GM18508 (cell line): ENCODE data around the gene ARID3A.

ENCODE experiments used
- ATAC-seq: cut with Tn5 transposase; IDR thresholded peaks from one replicate; pipeline ENCODE4 v1.9.1; 2021; ENCODE audit warnings: moderate number of reproducible peaks; ENCODE audit not compliant: insufficient read depth, unreplicated experiment

Gene ARID3A

DNA sequence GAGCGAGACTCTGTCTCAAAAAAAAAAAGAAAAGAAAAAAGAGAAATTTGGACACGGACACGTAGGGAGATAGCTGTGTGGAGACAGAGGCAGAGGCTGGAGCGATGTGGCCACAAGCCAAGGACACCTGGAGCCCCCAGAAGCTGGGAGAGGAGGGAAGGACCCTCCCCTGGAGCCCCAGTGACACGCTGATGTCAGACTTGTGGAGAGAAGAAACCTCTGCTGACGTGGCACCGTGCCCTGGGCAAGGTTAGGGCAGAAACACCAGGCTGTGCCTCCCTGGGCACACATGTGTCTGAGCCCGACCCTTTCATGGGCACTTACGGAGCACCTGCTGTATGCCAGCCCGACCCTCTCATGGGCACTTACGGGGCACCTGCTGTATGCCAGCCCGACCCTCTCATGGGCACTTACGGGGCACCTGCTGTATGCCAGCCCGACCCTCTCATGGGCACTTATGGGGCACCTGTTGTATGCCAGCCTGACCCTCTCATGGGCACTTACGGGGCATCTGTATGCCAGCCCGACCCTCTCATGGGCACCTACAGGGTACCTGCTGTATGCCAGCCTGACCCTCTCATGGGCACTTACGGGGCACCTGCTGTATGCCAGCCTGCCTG, 17.8 kb downstream of the ARID3A start:
- no peak for ATAC-seq

DNA sequence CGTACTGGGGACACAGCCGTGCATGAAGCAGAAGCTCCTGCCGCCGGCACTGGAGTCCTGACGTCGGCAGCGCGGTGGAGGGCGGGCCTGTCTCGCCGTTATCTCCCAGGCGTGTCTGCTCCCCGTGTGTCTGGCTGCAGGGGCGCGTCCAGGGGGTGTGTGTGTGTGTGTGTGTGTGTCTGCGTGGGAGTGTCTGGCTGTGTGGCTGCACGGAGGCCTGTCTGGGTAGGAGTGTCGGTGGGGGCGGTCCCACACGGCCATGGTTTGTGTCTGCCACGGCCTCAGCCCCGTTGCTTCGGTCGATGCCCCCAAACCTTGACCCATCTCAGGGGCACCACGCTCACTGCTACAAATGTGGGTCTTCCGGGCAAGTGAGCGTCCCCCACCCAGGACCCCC, 18.3 kb downstream of the ARID3A start:
- ATAC-seq, result no peak

DNA sequence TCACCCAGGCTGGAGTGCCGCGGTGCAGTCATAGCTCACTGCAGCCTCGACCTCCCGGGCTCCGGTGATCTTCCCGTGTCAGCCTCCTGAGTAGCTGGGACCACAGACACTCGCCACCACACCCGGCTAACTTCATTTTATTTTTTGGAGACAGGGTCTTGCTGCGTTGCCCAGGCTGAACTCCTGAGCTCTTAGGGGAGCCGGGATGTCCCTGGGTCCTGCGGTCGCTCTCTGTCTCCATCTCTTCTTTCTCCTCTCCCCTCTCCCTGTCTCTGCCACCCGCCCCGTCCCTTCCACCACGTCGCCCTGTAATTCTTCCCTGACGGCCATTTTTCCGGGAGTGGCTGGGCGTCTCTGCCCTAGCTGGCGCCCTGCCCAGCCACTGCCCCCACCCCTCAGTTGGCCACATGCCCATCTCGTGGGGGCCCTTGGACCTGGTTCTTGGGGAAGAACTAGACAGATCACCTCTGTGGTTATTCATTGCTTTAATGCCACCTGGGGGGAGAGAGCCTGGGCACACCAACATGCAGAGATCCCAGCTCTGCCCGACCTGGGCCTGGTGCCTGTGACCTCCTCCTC, 18.9 kb downstream of the ARID3A start:
- ATAC-seq, result no peak

DNA sequence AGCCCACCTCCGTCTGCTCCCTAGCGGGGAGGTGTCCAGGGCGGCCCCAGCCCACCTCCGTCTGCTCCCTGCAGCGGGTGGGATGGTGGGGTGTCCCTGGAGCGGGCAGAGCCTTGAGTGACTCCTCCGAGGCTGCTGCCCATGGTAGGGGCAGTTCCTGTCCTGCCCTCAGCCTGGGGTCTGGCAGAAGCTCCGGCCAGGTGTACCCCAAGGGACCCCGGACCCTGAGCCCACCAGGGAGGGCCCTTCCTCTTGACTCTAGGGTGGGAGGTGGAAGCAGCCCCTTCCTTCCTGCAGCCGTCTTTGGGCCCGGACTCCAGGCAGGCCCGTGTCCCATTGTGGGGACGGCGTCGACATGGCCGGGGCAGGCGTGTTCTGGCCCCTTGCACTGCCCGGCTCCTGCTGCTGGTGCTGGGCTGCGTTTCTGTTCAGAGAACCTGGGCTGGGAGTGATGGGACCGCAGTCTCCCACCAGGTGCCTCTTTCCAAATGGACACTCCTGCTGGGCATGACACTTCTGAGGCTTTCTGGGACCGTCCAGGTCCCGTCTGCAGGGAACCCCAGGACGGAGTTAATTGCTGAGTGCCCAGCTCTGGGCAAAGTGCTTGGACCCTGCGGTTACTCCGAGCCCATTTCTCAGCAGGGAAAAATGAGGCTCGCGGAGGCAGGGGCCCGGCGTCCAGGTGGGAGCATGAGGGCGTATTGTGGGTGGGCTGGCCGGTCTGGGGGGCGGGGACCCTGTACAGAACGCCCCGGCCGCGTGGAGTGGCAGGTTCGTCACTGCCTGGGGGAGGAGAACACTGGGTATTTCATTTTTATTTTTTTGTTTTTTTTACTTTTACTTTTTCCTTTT, 19.8 kb downstream of the ARID3A start:
- ATAC-seq, result no peak

DNA sequence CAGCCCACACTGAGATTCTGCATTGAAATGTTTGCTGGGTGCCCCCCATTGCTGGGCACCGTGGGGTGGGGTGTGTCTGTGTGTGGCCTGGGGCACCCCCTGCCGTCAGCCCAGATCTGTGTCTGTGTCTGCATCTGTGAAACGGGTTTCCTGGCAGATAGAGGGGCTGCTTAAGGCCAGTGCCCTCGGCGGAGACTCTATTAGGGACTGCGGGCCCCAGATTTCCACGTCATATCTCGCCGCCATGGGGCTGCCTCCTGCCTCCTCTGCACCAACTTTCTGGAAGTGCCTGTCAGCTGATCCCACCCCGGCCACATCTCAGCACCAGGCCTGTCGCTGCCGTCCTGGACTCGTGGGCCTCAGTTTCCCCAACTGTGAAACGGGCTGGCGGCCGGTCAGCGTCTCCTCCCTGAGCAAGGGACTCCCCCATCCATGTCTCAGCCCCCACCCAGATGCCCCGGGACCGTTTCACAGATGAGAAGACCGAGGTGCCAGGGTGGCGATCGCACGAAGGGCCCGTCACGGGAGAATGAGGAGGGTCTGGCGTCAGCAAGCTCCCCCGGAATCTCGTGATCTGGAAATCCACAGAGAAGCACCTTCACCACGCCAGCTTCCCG, 21.4 kb downstream of the ARID3A start:
- no peak for ATAC-seq

DNA sequence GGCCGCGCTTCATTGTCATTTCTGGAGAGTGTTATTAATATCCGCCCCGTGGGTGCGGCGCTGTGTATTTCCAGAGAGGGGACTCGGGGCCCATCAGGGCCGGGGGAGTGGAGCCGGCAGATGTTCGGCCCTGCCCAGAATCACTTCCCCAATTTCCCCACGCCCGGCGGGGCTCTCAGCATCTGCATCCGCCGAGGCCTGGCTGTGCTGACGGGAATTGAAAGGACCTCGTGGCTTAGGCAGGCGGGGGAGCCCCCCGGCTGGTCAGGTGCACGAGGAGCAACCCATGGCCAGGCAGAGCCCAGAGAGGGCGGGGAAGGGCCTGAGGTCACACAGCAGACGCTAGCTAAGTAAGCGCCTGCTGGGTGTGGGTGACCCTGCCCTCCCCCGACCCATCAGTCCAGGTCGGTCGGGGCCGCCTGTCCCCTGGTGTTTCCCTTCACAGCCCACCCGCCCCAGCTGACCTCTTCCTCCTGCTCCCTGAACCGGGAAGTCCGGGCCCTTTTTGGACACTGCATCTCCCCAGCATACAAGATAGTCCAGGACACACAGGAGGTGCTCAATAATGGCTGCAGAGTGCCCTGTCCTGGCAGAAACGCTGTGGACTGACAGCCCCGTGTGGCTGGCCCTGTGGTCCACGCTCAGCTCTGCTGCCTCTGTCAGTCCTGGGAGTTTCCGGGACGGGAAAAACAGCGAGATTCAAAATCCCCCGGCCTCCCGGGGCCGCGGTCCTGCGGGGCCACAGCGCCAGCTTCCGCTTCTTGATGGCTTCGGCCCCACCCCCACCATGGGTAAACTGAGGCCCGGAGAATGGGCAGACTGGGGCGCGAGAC, 22.1 kb downstream of the ARID3A start:
- ATAC-seq, result no peak

DNA sequence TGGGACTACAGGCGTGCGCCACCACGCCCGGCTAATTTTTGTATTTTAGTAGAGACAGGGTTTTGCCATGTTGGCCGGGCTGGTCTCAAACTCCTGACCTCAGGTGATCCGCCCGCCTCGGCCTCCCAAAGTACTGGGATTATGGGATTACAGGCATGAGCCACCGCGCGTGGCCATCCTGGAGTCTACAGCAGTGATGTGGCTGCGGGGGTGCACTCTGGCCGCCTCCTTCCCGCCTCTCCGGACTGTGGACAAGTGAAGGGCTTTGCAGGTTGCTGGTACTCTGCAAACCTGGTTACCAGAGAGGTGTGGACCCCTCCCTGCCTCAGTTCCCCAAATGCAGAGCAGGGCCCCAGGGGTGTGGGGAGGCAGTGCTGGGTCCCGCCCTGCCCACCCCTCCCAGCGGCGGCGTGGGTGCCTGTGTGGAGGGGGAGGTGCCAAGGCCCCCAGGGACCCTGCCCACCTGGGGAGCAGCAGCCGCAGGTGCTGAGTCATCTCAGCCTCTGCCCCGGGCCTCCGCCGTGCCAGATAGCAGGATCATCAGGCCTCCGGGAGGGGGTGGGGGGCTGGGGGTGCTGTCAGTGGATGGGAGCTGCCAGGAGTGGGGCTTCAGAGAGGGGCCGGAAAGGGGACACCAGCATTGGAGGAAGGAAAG, 23.1 kb downstream of the ARID3A start:
- no peak for ATAC-seq

DNA sequence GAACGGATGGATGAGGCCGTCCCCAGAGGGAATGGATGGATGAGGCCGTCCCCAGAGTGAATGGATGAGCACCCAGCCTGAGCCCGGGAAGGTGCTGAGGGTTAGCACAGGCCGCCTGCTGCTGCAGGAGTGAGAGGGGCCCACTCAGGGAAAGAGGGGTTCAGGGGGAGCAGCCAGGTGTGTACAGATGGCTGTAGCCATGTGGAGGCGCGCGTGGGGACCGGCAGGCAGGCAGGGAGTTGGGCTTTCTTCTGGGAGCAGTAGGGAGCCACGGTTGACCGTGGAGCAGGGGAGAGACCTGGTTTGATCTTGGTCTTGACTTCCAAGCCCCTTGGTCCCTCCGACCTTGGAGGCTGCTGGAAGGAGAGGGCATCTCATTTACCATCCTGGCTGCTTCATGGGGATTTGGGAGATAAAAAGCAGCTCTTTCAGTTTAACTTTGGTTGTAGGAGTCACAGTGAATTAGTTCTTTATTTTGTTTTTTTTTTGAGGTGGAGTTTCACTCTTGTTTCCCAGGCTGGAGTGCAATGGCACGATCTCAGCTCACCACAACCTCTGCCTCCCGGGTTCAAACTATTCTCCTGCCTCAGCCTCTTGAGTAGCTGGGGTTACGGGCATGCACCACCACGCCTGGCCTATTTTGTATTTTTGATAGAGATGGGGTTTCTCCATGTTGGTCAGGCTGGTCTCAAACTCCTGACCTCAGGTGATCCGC, 24.7 kb downstream of the ARID3A start:
- ATAC-seq, result no peak

DNA sequence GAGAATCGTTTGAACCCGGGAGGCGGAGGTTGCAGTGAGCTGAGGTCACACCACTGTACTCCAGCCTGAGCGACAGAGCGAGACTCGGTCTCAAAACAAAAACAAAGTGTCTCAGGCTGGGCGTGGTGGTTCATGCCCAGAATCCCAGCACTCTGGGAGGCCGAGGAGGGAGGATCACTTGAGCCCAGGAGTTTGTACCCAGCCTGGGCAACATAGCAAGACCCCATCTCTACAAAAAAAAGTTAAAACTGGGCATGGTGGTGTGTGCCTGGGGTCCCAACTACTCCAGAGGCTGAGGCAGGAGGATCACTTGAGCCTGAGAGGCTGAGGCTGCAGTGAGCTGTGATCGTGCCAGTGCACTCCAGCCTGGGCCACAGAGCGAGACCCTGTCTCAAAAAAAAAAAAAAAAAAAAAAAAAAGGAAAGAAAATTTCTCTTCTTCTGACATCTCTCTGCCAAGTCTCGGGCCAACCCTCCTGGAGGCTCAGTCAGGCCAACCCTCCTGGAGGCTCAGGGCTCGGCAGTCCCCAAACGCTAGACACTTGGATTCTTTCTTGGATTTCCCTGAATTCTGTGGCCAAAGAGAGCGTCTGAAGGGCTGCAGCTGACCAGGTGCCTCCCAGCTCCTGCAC, 26.3 kb downstream of the ARID3A start:
- ATAC-seq, result no peak

DNA sequence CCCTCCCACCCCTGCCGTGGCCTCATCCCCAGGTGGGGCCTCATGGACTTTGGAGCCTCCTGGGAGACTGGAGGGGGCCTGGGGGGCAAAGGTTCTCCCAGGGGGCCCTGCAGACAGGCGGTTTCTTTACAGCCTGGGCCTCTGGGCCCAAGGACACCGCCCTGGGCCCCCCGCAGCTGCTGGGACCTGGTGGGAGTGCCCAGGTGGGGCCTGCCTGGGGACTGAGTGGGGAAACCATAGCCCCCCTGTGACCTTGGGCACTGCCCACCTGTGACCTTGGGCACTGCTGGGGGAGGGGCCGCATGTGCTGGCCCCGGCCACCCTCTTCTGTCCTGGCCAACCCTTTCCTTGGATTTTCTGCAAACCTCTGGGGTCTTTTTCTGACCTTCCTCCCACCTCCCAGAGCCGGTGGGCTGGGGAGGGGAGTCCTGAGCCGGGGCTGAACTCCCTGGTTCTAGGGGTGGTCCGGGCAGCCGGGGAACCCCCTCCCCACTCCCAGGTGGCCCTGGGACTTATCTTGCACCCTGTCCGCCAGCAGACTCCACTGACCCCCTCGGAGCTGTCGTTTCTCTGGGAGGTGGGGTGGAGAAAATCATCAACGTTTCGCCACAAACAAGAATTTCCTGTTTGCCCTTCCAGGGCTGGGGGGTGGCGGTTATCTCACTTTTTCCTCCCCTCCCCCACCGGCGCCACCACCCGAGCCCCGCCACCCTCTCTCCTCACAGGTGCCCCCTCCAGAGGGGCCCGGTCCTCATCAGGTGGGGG, 27.0 kb downstream of the ARID3A start:
- no peak for ATAC-seq

DNA sequence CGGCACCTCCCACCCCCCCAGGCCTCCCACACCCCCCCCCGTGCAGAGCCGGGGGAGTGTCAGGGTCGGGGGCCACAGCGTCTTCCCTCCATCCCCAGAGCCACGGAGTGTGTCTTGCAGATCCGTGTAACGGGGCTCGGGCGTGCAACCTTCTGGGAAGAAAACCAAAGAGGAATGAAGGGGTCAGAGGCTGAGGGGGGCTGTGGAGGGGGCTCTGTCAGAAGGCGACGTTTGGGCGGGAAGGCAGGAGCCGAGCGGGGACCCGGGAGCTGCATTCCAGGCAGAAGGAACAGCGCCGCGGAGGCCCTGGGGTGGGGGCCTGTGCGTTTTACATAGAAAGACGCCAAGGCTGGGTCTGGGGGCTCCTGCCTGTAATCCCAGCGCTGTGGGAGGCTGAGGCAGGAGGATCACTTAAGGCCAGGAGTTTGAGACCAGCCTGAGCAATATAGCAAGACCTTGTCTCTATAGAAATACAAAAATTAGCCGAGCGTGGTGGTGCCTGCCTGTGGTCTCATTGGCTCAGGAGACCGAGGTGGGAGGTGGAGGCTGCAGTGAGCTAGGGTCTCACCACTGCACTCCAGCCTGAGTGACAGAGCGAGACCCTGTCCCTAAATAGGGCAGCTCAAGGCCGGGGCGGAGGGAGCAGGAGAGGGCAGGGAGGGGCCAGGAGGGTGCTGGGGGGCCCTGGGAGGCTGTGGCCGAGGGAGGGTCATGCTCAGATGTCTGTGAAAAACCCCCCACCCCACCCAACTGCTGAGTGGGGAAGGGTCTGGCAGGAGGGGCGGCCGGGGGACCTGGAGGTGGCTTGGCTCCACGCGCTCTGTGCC, 27.8 kb downstream of the ARID3A start:
- no peak for ATAC-seq

DNA sequence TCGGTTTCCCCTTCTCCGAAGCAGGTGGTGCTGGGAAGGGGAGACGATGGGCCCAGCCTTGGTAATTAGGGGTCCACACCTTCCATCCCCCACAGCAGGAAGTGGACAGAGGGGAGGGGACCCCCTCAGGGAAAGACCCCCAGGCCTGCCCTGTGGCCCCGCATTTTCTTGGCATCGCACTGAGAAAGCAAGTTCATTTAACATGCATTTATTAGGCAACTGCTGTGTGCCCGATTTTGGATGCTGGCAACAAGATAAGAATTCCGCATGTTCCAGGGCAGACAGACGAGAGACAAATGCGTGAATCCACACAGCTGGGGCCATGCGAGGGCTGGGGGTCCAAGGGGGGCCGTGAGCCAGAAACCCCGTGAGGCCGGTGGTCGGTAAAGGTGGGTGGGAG, 28.4 kb downstream of the ARID3A start:
- no peak for ATAC-seq

DNA sequence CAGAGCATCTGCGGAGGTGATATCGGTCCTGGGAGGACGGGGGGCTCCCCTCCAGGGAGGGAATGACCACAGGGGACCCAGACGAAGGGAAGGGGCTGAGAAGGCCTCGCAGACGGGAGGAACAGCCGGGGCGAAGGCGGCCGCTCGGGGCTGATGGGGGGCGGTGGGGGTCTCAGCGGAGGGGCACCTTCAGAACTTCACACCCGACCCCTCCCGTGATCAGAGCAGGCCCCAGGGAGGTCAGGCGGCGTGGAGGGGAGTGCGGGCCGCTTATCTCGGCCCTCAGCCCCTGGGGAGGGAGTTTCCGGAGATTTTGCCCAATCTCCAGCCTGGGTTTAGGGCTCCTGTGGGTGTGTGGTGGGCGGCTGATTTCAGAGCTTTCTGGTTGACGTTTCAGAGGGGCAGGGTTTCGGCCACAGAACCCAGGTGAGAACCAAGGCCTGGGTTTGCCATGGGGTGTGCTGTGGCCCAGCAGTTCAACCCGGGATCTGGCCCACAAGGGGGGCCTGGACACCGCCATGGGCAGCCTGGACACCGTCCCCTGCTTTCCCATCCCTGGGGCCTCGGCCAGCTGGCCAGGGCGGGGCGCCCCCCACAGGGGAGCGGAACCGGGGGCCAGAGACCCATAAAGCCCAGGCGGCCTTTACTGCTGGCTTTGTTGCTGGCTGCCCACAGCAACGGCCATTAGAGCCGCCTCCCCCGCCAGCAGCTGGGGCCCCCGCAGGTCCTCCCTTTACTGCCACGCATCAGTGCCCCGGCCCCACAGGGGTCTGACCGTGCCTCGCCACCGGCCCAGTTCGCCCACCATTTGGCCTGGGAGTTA, 29.0 kb downstream of the ARID3A start:
- ATAC-seq, result no peak

DNA sequence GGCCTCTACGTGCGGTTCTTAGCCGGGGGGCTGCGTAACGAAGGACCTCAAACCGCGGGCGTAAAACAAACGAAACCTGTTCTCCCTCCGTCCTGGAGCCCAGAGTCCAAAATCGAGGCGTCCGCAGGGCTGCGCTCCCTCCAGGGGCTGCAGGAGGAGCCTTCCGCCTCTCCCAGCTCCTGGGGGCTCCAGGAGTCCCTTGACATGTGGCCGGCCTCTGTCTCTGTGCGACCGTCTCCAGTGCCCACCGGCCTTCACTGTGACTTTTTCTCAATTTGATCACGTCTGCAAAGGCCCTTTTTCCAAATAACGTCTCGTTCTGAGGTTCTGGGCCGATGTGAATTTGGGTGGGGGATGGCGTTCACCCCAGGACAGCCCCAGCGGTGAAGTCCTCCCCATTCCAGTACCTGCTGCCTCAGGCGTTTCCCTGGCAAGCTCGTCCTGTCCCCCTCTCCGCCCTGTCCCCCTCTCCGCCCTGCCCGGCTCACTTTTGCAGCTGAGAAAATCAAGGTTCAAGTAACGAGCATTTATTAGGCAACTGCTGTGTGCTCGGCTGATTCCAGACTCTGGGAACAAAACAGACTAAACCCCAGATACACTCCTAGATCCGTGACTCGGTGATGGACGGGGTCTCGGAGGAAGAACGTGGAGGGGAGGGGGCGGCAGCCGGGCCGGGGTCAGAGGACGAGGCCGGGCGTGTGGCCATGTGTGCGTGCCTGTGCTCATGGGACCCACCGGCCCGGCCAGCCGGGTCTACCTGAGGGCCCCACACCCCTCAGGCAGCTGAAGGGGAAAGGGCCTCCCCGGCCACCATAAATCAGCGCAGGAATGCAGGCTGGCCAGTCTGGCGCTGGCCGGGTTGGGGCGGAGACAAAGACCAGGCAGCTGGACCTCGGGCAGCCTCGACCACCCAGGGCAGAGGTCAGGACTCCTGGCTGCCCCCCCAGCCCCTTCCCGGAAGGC, 30.2 kb downstream of the ARID3A start:
- ATAC-seq, result no peak

DNA sequence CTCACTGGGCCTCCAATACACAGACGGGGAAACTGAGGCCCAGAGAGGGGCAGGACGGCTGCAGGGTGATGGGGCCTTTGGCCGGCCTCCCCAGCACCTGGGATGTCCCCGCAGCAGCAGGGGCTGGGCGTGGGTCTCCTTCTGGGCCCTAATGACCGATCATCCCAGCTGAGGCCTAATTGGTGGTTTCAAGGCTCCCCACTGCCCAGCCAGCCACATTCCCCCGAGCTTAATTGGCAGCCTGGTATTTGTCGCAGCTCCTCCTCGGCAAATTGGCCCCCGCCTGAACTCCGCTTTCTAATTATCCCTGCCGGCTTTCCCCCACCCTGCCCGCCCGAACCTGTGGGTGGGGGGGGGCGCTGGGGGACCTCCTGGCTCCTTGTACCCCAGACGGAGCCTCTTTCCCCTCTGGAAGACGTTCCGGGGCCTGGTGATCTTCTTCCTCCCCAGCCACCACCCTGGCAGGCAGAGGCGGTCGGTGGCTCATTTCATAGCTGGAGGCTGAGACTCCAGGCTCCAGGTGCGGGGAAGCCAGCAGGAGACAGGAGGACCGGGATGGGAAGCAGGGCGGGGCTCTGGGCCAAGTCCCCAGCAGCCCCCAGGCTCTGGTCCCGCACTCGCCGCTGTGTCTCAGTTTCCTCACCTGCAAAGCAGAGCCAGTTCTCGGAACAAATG, 31.1 kb downstream of the ARID3A start:
- no peak for ATAC-seq
